ENCODE data around the gene UTP11. TPM values are rescaled to one million over a fixed set of nuclear protein-coding genes. Genes with fewer than 3 reads are reported as not detected.
A peak's percentile ranks its signal among the peaks of the same experiment; 100 is the strongest.

The UTP11 gene
- total RNA-seq, 1 donor from 2014 or later = 26.4 TPM

- Mint-ChIP-seq H3K4me1 (ENCODE audit: low read depth) (peaks cover 26% of the 10 kb centered on the region), H3K27ac (ENCODE audit: unreplicated experiment) (no peak overlapping the region), H3K36me3 (ENCODE audit: low read depth) (peaks cover 2% of the 10 kb centered on the region), H3K4me3 (ENCODE audit: unreplicated experiment) (no peak overlapping the region), H3K27me3 (ENCODE audit: low read depth) (no peaks in the 10 kb centered on the region), H3K9me3 (ENCODE audit: low read depth) (no peaks in the 10 kb centered on the region)
- no peak for DNase-seq (ENCODE audit: low spot score)
- no peak for TF ChIP-seq CTCF (IDR thresholded peaks at IDR 0.05)
These were observed 22.3 kb downstream of the UTP11 start for GRCh38 chr1:38034871-38035270.

- H3K4me1 Mint-ChIP-seq (ENCODE audit: low read depth) = peaks cover 17% of the 10 kb centered on the region
- no peak overlapping the region for H3K4me3 Mint-ChIP-seq (ENCODE audit: unreplicated experiment)
- no peaks in the 10 kb centered on the region for H3K9me3 Mint-ChIP-seq (ENCODE audit: low read depth)
- TF ChIP-seq CTCF (IDR thresholded peaks at IDR 0.05) = peak; percentile 68
- H3K27ac Mint-ChIP-seq (ENCODE audit: unreplicated experiment) = no peak overlapping the region
- DNase-seq (ENCODE audit: low spot score) = no peak
- H3K27me3 Mint-ChIP-seq (ENCODE audit: low read depth) = no peaks in the 10 kb centered on the region
- peaks cover 3% of the 10 kb centered on the region for H3K36me3 Mint-ChIP-seq (ENCODE audit: low read depth)
These were observed 24.8 kb downstream of the UTP11 start for GRCh38 chr1:38037221-38037939.

GRCh38 chr1:38038861-38039260, 26.3 kb downstream of the UTP11 start:
- TF ChIP-seq CTCF (IDR thresholded peaks at IDR 0.05) = no peak
- Mint-ChIP-seq H3K9me3 (ENCODE audit: low read depth) (no peaks in the 10 kb centered on the region), H3K27ac (ENCODE audit: unreplicated experiment) (no peak overlapping the region), H3K4me3 (ENCODE audit: unreplicated experiment) (no peak overlapping the region), H3K27me3 (ENCODE audit: low read depth) (peaks cover 7% of the 10 kb centered on the region), H3K36me3 (ENCODE audit: low read depth) (peaks cover 3% of the 10 kb centered on the region), H3K4me1 (ENCODE audit: low read depth) (peaks cover 22% of the 10 kb centered on the region)
- DNase-seq (ENCODE audit: low spot score) = no peak

- peaks cover 26% of the 10 kb centered on the region for H3K4me1 Mint-ChIP-seq (ENCODE audit: low read depth)
- H3K4me3 Mint-ChIP-seq (ENCODE audit: unreplicated experiment) = no peak overlapping the region
- no peaks in the 10 kb centered on the region for H3K9me3 Mint-ChIP-seq (ENCODE audit: low read depth)
- peaks cover 3% of the 10 kb centered on the region for H3K36me3 Mint-ChIP-seq (ENCODE audit: low read depth)
- no peak overlapping the region for H3K27ac Mint-ChIP-seq (ENCODE audit: unreplicated experiment)
- no peak for TF ChIP-seq CTCF (IDR thresholded peaks at IDR 0.05)
- no peak for DNase-seq (ENCODE audit: low spot score)
- H3K27me3 Mint-ChIP-seq (ENCODE audit: low read depth) = peaks cover 9% of the 10 kb centered on the region
These were observed 27.0 kb downstream of the UTP11 start for GRCh38 chr1:38039331-38040088.

GRCh38 chr1:38041936-38042834, 29.7 kb downstream of the UTP11 start:
- H3K36me3 Mint-ChIP-seq (ENCODE audit: low read depth) = peaks cover 1% of the 10 kb centered on the region
- peaks cover 26% of the 10 kb centered on the region for H3K4me1 Mint-ChIP-seq (ENCODE audit: low read depth)
- H3K27ac Mint-ChIP-seq (ENCODE audit: unreplicated experiment) = no peak overlapping the region
- no peak for DNase-seq (ENCODE audit: low spot score)
- no peak overlapping the region for H3K4me3 Mint-ChIP-seq (ENCODE audit: unreplicated experiment)
- no peaks in the 10 kb centered on the region for H3K9me3 Mint-ChIP-seq (ENCODE audit: low read depth)
- TF ChIP-seq CTCF (IDR thresholded peaks at IDR 0.05) = no peak
- peaks cover 11% of the 10 kb centered on the region for H3K27me3 Mint-ChIP-seq (ENCODE audit: low read depth)
